Osteoblast (primary cell): ENCODE data around the gene PSMB7. TPM values are rescaled to one million over a fixed set of nuclear protein-coding genes. Genes with fewer than 3 reads are reported as not detected.

ENCODE experiments used
- DNase-seq: peaks from one replicate; pipeline ENCODE4 v3.0.0; 2011; ENCODE audit warnings: low spot score, mixed read lengths; ENCODE audit not compliant: insufficient read length; ENCODE audit errors: missing footprints
- H2AFZ ChIP-seq: 2 replicates; pipeline ENCODE4 v1.6.0; 2011; ENCODE audit warnings: mild to moderate bottlenecking, low read length
- H3K27ac ChIP-seq: 2 replicates; pipeline ENCODE4 v1.5.1; 2011; ENCODE audit warnings: mild to moderate bottlenecking, low read depth, low read length, moderate library complexity
- H3K27me3 ChIP-seq: 2 replicates; pipeline ENCODE4 v1.6.0; 2012; ENCODE audit warnings: mild to moderate bottlenecking, control low read depth, inconsistent platforms, low read length, moderate library complexity; ENCODE audit not compliant: insufficient read depth
- H3K36me3 ChIP-seq: 2 replicates; pipeline ENCODE4 v1.5.1; 2011; ENCODE audit warnings: mild to moderate bottlenecking, low read length, control low read depth, moderate library complexity; ENCODE audit not compliant: insufficient read depth
- H3K4me1 ChIP-seq: 2 replicates; pipeline ENCODE4 v1.5.1; 2011; ENCODE audit warnings: mild to moderate bottlenecking, low read length, control low read depth, moderate library complexity; ENCODE audit not compliant: insufficient read depth
- H3K4me2 ChIP-seq: 2 replicates; pipeline ENCODE4 v1.6.0; 2011; ENCODE audit warnings: mild to moderate bottlenecking, low read length; ENCODE audit not compliant: insufficient read depth
- H3K4me3 ChIP-seq: fragments of 200-600 bp; sonication (generic); 3 replicates; pipeline ENCODE4 v1.5.1; 2012; ENCODE audit warnings: mild to moderate bottlenecking, low read length, inconsistent platforms; ENCODE audit not compliant: insufficient read depth
- H3K79me2 ChIP-seq: 2 replicates; pipeline ENCODE4 v1.6.0; 2012; ENCODE audit warnings: mild to moderate bottlenecking, low read length, control low read depth, inconsistent platforms; ENCODE audit not compliant: insufficient read depth
- H3K9me3 ChIP-seq: 2 replicates; pipeline ENCODE4 v1.5.1; 2011; ENCODE audit warnings: low read depth, low read length, control low read depth
- H4K20me1 ChIP-seq: 2 replicates; pipeline ENCODE4 v1.6.0; 2012; ENCODE audit warnings: mild to moderate bottlenecking, low read length, control low read depth; ENCODE audit not compliant: insufficient read depth
- CTCF ChIP-seq: IDR thresholded peaks from 2 replicates; pipeline ENCODE4 v1.5.1; 2011; ENCODE audit warnings: mild to moderate bottlenecking, low read depth, low read length, moderate library complexity; ENCODE audit errors: extremely low read depth
- total RNA-seq: library from RNA; depleted of rRNA; stranded (reverse); fragments of >200 nt; gene quantifications from 2 replicates; pipeline ENCODE4 v1.2.3, GENCODE V29; 2012

PSMB7 gene
- total RNA-seq, 1 donor = 136 TPM

DNA sequence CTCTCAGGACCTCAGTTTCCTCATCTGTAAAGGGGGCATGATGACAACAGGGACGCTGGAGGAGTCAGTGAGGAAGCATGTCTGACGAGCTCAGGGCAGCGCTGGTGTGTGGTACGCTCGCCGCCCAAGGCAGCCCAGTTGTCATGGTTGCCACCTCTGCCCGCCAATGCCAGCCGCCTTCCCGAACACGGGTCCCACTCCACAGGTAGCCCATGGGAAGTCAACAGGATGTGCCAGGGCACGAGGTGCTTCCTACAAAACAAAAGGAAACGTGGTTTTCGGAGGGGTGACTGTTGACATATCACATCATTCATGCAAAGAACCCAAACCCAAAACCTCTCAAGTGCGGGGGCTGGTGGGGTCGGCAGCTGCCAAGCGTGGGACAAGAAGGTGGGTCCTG lies 99.4 kb downstream of the PSMB7 start:
- Histone ChIP-seq H3K4me1 (no peaks in the 10 kb centered on the region), H2AFZ (no peak overlapping the region), H4K20me1 (peaks cover 17% of the 10 kb centered on the region), H3K79me2 (peaks cover 81% of the 10 kb centered on the region), H3K4me2 (no peak overlapping the region), H3K36me3 (peaks cover 92% of the 10 kb centered on the region), H3K4me3 (no peak overlapping the region), H3K27me3 (no peaks in the 10 kb centered on the region), H3K27ac (no peak overlapping the region), H3K9me3 (no peaks in the 10 kb centered on the region)
- DNase-seq = no peak
- TF ChIP-seq CTCF = no peak

- Histone ChIP-seq H4K20me1 (peaks cover 9% of the 10 kb centered on the region), H3K27ac (no peak overlapping the region), H2AFZ (no peak overlapping the region), H3K9me3 (no peaks in the 10 kb centered on the region), H3K4me1 (peaks cover 14% of the 10 kb centered on the region), H3K36me3 (peaks cover 93% of the 10 kb centered on the region), H3K79me2 (peaks cover 83% of the 10 kb centered on the region), H3K4me3 (no peak overlapping the region), H3K27me3 (no peaks in the 10 kb centered on the region), H3K4me2 (no peak overlapping the region)
- no peak for TF ChIP-seq CTCF
- DNase-seq = no peak
These were observed 101.3 kb downstream of the PSMB7 start for GRCh38 chr9:124313940-124314339.

DNA sequence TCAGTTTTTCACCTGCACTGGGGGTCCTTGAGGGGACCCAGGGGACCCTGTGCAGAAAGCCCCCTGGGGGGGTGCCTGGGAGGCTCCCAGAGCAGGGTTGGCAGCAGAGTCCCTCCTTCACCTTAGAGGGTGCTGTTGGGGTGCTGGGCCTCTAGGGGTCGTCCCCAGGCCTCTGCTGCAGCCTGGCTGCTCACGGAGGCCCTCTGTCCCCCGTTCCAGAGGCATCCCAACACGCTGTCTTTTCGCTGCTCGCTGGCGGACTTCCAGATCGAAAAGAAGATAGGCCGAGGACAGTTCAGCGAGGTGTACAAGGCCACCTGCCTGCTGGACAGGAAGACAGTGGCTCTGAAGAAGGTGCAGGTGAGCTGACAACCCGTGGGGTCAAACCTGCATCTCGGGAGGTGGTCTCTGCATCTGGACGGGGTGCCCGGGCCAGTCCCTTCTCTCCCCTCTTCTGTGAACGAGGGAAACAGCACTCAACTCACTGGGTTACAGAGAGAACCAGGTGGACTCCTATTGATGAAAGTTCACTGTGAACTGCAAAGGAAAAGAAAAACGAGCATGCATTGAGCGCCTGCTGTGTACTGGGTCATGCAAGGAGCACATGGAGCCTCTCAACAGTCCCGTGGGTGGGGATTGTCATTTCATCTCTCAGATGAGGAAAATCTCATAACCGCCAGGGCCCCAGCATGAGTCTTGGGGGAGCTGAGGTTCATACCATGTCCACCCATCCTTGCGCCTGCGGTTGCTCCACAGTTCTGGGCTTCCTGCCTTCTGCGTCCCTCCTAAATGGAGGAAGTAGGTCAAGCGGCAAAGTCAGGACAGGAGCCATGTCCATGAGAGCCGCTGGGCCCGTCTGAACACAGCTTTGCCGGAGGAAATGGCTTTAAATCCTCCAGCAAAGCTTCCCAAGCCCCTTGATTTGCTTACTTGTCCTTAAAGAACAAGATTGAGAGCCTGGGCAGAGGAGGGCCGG lies 102.7 kb downstream of the PSMB7 start:
- no peak for TF ChIP-seq CTCF
- no peak overlapping the region for H3K4me3 ChIP-seq
- H3K27ac ChIP-seq = peak overlapping the region; percentile 28
- H3K4me1 ChIP-seq = peaks cover 17% of the 10 kb centered on the region
- peaks cover 95% of the 10 kb centered on the region for H3K36me3 ChIP-seq
- DNase-seq = no peak
- no peak overlapping the region for H3K4me2 ChIP-seq
- no peak overlapping the region for H2AFZ ChIP-seq
- H3K9me3 ChIP-seq = no peaks in the 10 kb centered on the region
- peaks cover 89% of the 10 kb centered on the region for H3K79me2 ChIP-seq
- H3K27me3 ChIP-seq = no peaks in the 10 kb centered on the region
- peaks cover 12% of the 10 kb centered on the region for H4K20me1 ChIP-seq

DNA sequence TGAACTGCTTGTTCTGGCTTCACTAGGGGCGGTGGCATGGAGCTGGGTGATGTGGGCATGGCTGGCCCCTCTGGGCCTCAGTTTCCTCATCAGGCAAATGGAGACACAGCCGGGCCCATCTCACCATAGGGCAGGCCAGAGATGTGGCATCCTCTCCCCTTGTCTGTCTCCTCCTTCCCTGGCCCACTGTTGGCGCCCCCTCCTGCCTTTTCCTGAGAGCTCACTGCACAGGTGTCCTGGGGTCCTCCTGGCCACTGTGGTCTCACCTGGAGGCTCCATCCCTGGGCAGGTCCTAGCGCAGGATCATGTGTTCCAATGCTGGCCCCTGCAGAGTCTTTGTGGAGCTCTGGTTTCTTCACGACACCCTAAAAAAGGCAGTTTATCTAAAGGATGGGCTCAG lies 104.0 kb downstream of the PSMB7 start:
- H3K4me2 ChIP-seq = no peak overlapping the region
- H3K9me3 ChIP-seq = no peaks in the 10 kb centered on the region
- peaks cover 12% of the 10 kb centered on the region for H4K20me1 ChIP-seq
- peaks cover 92% of the 10 kb centered on the region for H3K79me2 ChIP-seq
- no peak for TF ChIP-seq CTCF
- peaks cover 89% of the 10 kb centered on the region for H3K36me3 ChIP-seq
- H3K4me1 ChIP-seq = peaks cover 22% of the 10 kb centered on the region
- DNase-seq = peak; percentile 70
- H3K27me3 ChIP-seq = no peaks in the 10 kb centered on the region
- H2AFZ ChIP-seq = no peak overlapping the region
- H3K4me3 ChIP-seq = no peak overlapping the region
- peak overlapping the region; percentile 93 for H3K27ac ChIP-seq
